H9 (cell line): ENCODE results near the gene C19orf53. TPM values are rescaled to one million over a fixed set of nuclear protein-coding genes. Genes with fewer than 3 reads are reported as not detected.

Experiments used
- DNase-seq: peaks from one replicate; pipeline ENCODE4 v3.0.0-alpha.2; 2017
- H2AFZ ChIP-seq: one replicate; pipeline ENCODE4 v1.6.1; 2013; ENCODE audit warnings: mild to moderate bottlenecking, low read length, control low read depth, moderate library complexity
- H2AK5ac ChIP-seq: 2 replicates; pipeline ENCODE4 v1.6.1; 2013; ENCODE audit warnings: low read length, control low read depth, mixed read lengths; ENCODE audit not compliant: insufficient read length
- H2BK120ac ChIP-seq: one replicate; pipeline ENCODE4 v1.6.1; 2013; ENCODE audit warnings: low read depth, mild to moderate bottlenecking, low read length, control low read depth, inconsistent platforms; ENCODE audit not compliant: poor library complexity, severe bottlenecking
- H2BK12ac ChIP-seq: 2 replicates; pipeline ENCODE4 v1.6.1; 2013; ENCODE audit warnings: low read length, control low read depth, mixed read lengths, low read depth; ENCODE audit not compliant: insufficient read length
- H2BK15ac ChIP-seq: 2 replicates; pipeline ENCODE4 v1.6.1; 2013; ENCODE audit warnings: low read depth, low read length, control low read depth
- H2BK20ac ChIP-seq: one replicate; pipeline ENCODE4 v1.6.1; 2013; ENCODE audit warnings: low read depth, mild to moderate bottlenecking, low read length, control low read depth, inconsistent platforms; ENCODE audit not compliant: poor library complexity, severe bottlenecking
- H2BK5ac ChIP-seq: 2 replicates; pipeline ENCODE4 v1.6.1; 2013; ENCODE audit warnings: low read length, control low read depth, mixed read lengths; ENCODE audit not compliant: insufficient read length
- H3K14ac ChIP-seq: 2 replicates; pipeline ENCODE4 v1.6.1; 2013; ENCODE audit warnings: low read length, control low read depth; ENCODE audit not compliant: insufficient read depth
- H3K18ac ChIP-seq: 2 replicates; pipeline ENCODE4 v1.6.1; 2013; ENCODE audit warnings: low read depth, mild to moderate bottlenecking, mixed read lengths, low read length, control low read depth; ENCODE audit not compliant: insufficient read length
- H3K23ac ChIP-seq: 2 replicates; pipeline ENCODE4 v1.6.1; 2013; ENCODE audit warnings: low read length, control low read depth, mixed read lengths, low read depth; ENCODE audit not compliant: insufficient read length
- H3K23me2 ChIP-seq: 2 replicates; pipeline ENCODE4 v1.6.1; 2013; ENCODE audit warnings: low read depth, mild to moderate bottlenecking, mixed read lengths, low read length, control low read depth; ENCODE audit not compliant: insufficient read length, poor library complexity, severe bottlenecking
- H3K27ac ChIP-seq: 2 replicates; pipeline ENCODE4 v1.5.1; 2013; ENCODE audit warnings: low read length, control low read depth, mixed read lengths, low read depth; ENCODE audit not compliant: insufficient read length
- H3K27me3 ChIP-seq: 2 replicates; pipeline ENCODE4 v1.6.1; 2013; ENCODE audit warnings: low read length, control low read depth, inconsistent platforms; ENCODE audit not compliant: insufficient read depth
- H3K4ac ChIP-seq: 2 replicates; pipeline ENCODE4 v1.6.1; 2013; ENCODE audit warnings: low read depth, mild to moderate bottlenecking, control low read depth, inconsistent platforms, low read length, moderate library complexity
- H3K4me1 ChIP-seq: 2 replicates; pipeline ENCODE4 v1.6.1; 2013; ENCODE audit warnings: low read length, control low read depth, inconsistent platforms; ENCODE audit not compliant: insufficient read depth
- H3K4me2 ChIP-seq: 2 replicates; pipeline ENCODE4 v1.6.1; 2013; ENCODE audit warnings: low read length, control low read depth, mixed read lengths; ENCODE audit not compliant: insufficient read length, insufficient read depth
- H3K56ac ChIP-seq: 2 replicates; pipeline ENCODE4 v1.6.1; 2013; ENCODE audit warnings: low read depth, mild to moderate bottlenecking, mixed read lengths, low read length, control low read depth; ENCODE audit not compliant: insufficient read length
- H3K79me1 ChIP-seq: 2 replicates; pipeline ENCODE4 v1.6.1; 2013; ENCODE audit warnings: low read depth, mild to moderate bottlenecking, moderate library complexity, low read length, control low read depth, inconsistent platforms; ENCODE audit not compliant: insufficient read depth, poor library complexity, severe bottlenecking
- H3K79me2 ChIP-seq: 2 replicates; pipeline ENCODE4 v1.6.1; 2013; ENCODE audit warnings: low read length, control low read depth, inconsistent platforms; ENCODE audit not compliant: insufficient read depth
- H3K9ac ChIP-seq: 2 replicates; pipeline ENCODE4 v1.6.1; 2013; ENCODE audit warnings: low read length, control low read depth, mixed read lengths; ENCODE audit not compliant: insufficient read length; ENCODE audit errors: extremely low read depth
- H3K9me3 ChIP-seq: one replicate; pipeline ENCODE4 v1.6.1; 2013; ENCODE audit warnings: low read depth, low read length, inconsistent platforms; ENCODE audit not compliant: control insufficient read depth
- H3T11ph ChIP-seq: one replicate; pipeline ENCODE4 v1.6.1; 2013; ENCODE audit warnings: mild to moderate bottlenecking, low read length, control low read depth, inconsistent platforms
- H4K20me1 ChIP-seq: one replicate; pipeline ENCODE4 v1.6.1; 2013; ENCODE audit not compliant: control insufficient read depth, insufficient read length, insufficient read depth
- H4K5ac ChIP-seq: 2 replicates; pipeline ENCODE4 v1.6.1; 2013; ENCODE audit warnings: low read depth, mild to moderate bottlenecking, mixed read lengths, low read length, control low read depth; ENCODE audit not compliant: insufficient read length
- H4K8ac ChIP-seq: replicated peaks from 2 replicates; pipeline ENCODE4 v1.6.1; 2013; ENCODE audit warnings: low read length, control low read depth, mixed read lengths, low read depth; ENCODE audit not compliant: insufficient read length
- H4K91ac ChIP-seq: 2 replicates; pipeline ENCODE4 v1.6.1; 2013; ENCODE audit warnings: low read depth, mild to moderate bottlenecking, moderate library complexity, mixed read lengths, low read length, control low read depth; ENCODE audit not compliant: insufficient read length
- H3K27ac Mint-ChIP-seq, 3 experiments: 2 replicates in 2 of 3; 3 replicates in 1 of 3; pipeline ENCODE4 v1.8.0; 2020 to 2021; ENCODE audit warnings: mixed read lengths in 3 of 3, mild to moderate bottlenecking in 1 of 3, moderate library complexity in 1 of 3
- H3K27me3 Mint-ChIP-seq: 2 replicates; pipeline ENCODE4 v1.8.0; 2021; ENCODE audit warnings: low read depth, mild to moderate bottlenecking, moderate library complexity, mixed read lengths
- H3K36me3 Mint-ChIP-seq, 3 experiments: 2 replicates in 2 of 3; 3 replicates in 1 of 3; pipeline ENCODE4 v1.8.0; 2020 to 2021; ENCODE audit warnings: low read depth in 3 of 3, mixed read lengths in 3 of 3; ENCODE audit not compliant: insufficient read depth in 1 of 3
- H3K4me1 Mint-ChIP-seq, 2 experiments: 2 replicates each; pipeline ENCODE4 v1.8.0; 2020; ENCODE audit warnings: mixed read lengths in 2 of 2
- H3K4me3 Mint-ChIP-seq, 2 experiments: 2 replicates in 1 of 2; 3 replicates in 1 of 2; pipeline ENCODE4 v1.8.0; 2020 to 2021; ENCODE audit warnings: mild to moderate bottlenecking in 2 of 2, mixed read lengths in 2 of 2, moderate library complexity in 1 of 2
- H3K9me3 Mint-ChIP-seq, 2 experiments: 2 replicates in 1 of 2; 3 replicates in 1 of 2; pipeline ENCODE4 v1.8.0; 2020; ENCODE audit warnings: mild to moderate bottlenecking in 2 of 2, mixed read lengths in 2 of 2, moderate library complexity in 1 of 2
- WGBS: extraction: QIAGEN DNeasy Blood & Tissue Kit; methylation state at CpG from one replicate; pipeline ENCODE4 v1.1.7; 2013; ENCODE audit warnings: missing lambda C conversion rate, low lambda C conversion rate, mixed read lengths; ENCODE audit not compliant: insufficient read length; ENCODE audit errors: extremely low coverage; 5-methylcytosine and 5-hydroxymethylcytosine counted together
- total RNA-seq: library from RNA; stranded (reverse); gene quantifications from 2 replicates; pipeline ENCODE4 v1.2.1, GENCODE V29; 2021
- TF ChIP-seq, protein P1 (sequence below): fragments of 200-600 bp; sonication (generic); conservative IDR thresholded peaks from 3 replicates; pipeline ENCODE4 v1.8.0; 2021; ENCODE audit warnings: antibody characterized with exemption, mild to moderate bottlenecking

Gene C19orf53
- total RNA-seq, 1 experiment from 2014 or later = 129 TPM

DNA sequence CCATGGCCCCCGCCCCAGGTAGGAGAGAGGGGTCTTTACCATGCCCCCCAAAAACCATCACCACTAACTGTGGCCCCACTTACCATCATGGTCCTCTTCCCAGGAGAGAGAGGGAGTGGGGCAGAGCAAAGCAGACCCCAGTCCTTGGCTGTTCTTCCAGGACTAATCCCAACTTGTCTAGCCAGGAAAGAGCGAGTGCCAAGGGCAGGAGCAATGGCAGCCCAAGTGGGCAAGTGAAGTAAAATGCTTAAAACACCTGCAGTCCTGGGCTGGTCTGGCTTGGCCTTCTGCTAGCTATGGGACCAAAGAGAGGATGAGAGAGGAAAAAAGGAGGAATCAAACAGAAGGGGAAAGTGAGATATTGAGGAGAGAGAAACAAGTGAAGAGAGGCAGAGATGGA lies 38.9 kb downstream of the C19orf53 start:
- TF ChIP-seq, protein P1, sequence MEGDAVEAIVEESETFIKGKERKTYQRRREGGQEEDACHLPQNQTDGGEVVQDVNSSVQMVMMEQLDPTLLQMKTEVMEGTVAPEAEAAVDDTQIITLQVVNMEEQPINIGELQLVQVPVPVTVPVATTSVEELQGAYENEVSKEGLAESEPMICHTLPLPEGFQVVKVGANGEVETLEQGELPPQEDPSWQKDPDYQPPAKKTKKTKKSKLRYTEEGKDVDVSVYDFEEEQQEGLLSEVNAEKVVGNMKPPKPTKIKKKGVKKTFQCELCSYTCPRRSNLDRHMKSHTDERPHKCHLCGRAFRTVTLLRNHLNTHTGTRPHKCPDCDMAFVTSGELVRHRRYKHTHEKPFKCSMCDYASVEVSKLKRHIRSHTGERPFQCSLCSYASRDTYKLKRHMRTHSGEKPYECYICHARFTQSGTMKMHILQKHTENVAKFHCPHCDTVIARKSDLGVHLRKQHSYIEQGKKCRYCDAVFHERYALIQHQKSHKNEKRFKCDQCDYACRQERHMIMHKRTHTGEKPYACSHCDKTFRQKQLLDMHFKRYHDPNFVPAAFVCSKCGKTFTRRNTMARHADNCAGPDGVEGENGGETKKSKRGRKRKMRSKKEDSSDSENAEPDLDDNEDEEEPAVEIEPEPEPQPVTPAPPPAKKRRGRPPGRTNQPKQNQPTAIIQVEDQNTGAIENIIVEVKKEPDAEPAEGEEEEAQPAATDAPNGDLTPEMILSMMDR = no peak
- H3K4me3 Mint-ChIP-seq = no peak overlapping the region
- peaks cover 0 to 4% of the 10 kb centered on the region in 2 experiments; a peak in 1 of 4 replicates for H3K4me1 Mint-ChIP-seq

More for the DNA sequence above, 38.9 kb downstream of the C19orf53 start:
- no peak overlapping the region for H4K5ac ChIP-seq
- no peak overlapping the region for H3K56ac ChIP-seq
- H3T11ph ChIP-seq = no peak overlapping the region
- no peak overlapping the region for H3K14ac ChIP-seq
- no peak overlapping the region for H2BK20ac ChIP-seq
- no peaks in the 10 kb centered on the region for H3K79me2 ChIP-seq
- no peaks in the 10 kb centered on the region for H3K4me1 ChIP-seq
- peaks cover 4% of the 10 kb centered on the region for H3K23me2 ChIP-seq
- no peak overlapping the region for H3K18ac ChIP-seq
- no peak overlapping the region for H2AK5ac ChIP-seq
- H3K4me2 ChIP-seq = no peak overlapping the region
- H3K79me1 ChIP-seq = no peaks in the 10 kb centered on the region
- H4K91ac ChIP-seq = no peak overlapping the region
- no peak for DNase-seq
- no peak overlapping the region for H3K4ac ChIP-seq
- no peak overlapping the region for H2BK12ac ChIP-seq
- no peak overlapping the region for H2BK5ac ChIP-seq
- H3K27me3 ChIP-seq = no peaks in the 10 kb centered on the region
- Mint-ChIP-seq H3K27me3 (no peaks in the 10 kb centered on the region), H3K36me3 (peaks cover 18 to 62% (median 35%) of the 10 kb centered on the region in 3 experiments; a peak in 6 of 7 replicates), H3K27ac (no peak overlapping the region), H3K9me3 (no peaks in the 10 kb centered on the region; a peak in 1 of 5 replicates)
- no peak overlapping the region for H3K9ac ChIP-seq
- no peak overlapping the region for H3K23ac ChIP-seq
- H2BK120ac ChIP-seq = no peak overlapping the region
- no peak overlapping the region for H2BK15ac ChIP-seq
- no peaks in the 10 kb centered on the region for H3K9me3 ChIP-seq
- no peak overlapping the region for H3K27ac ChIP-seq
- H4K8ac ChIP-seq = no peak overlapping the region
- H2AFZ ChIP-seq = no peak overlapping the region
- no CpG with 5 or more reads among the region's 2 CpGs for WGBS
- no peaks in the 10 kb centered on the region for H4K20me1 ChIP-seq
